ENCODE measurements around the gene RNU1-4.
"Not testable (repeated sequence)": the region's sequence is repeated elsewhere in the genome, so short reads cannot be mapped to it uniquely, and the experiment has no call there.

RNU1-4 gene

GRCh38 chr1:16740047-16740964 lies at the start of gene RNU1-4:
TSS of gene RNU1-4 (plus strand) at chr1:16740516.
- DNase-seq, result not testable (repeated sequence)

GRCh38 chr1:16690971-16691682 lies 49.2 kb upstream of the RNU1-4 start:
- not testable (repeated sequence) for DNase-seq

- DNase-seq, result not testable (repeated sequence)
Observed at GRCh38 chr1:16692283-16692682, 48.0 kb upstream of the RNU1-4 start.

DNA sequence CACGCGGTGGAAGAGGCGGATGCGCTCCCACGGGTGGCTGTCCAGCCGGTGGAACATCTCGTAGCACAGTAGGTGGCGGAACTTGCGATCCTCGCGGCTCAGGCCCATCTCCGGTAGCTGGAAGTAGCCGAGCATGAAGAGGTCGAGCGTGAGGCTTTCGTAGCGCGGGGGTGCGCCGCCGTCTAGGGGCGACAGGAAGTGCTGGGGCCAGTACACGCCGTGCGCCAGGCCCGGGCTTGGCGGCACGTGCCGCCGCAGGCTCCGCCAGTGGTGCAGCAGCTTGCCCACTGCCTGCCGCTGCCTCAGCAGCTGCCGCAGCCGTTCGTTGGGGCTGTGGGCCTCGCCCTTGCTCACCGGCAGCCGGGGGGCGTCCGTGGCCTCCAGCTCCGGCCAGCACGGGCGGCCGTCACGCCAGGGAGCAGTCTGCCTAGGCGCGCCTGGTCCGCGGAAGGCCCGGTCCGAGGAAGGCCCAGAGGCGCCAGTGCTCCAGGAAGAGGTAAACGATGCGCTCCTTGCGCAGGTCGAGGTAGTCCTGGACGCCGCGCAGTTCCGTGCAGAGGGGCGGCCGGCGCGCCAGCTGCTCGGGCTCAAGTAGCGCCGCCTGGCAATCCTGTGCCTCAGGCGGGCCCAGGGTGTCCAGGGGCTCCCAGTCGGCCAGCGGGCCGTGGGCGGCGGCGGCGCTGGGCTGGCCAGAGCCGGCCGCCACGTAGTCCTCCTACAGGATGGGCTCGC lies 47.4 kb upstream of the RNU1-4 start:
- not testable (repeated sequence) for DNase-seq

- not testable (repeated sequence) for DNase-seq
Observed at GRCh38 chr1:16693449-16694307, 46.6 kb upstream of the RNU1-4 start.

- DNase-seq, result not testable (repeated sequence)
Observed at GRCh38 chr1:16694308-16694702, 46.0 kb upstream of the RNU1-4 start.

GRCh38 chr1:16696507-16697150 lies 43.7 kb upstream of the RNU1-4 start:
- DNase-seq, result not testable (repeated sequence)

DNA sequence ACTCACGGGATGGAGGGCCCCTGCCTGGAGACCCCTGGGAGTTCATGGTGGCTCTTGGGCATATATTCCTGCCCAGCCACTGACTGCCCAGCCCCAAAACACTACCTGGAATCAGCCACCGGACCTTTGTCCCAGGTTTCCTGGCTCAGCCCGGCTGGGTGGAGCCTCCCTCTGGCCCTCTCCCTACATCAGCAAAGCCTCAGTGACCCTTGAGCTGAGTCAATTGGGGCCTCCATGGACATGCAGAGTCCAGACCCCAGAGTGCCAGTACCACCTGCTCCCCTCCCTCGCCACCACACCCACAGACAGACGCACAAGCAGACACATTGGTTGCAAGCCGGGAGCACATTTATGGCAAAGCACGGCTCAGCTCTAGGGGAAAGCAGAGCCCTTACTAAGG lies 43.2 kb upstream of the RNU1-4 start:
- not testable (repeated sequence) for DNase-seq

GRCh38 chr1:16699440-16699839 lies 40.9 kb upstream of the RNU1-4 start:
- not testable (repeated sequence) for DNase-seq

DNA sequence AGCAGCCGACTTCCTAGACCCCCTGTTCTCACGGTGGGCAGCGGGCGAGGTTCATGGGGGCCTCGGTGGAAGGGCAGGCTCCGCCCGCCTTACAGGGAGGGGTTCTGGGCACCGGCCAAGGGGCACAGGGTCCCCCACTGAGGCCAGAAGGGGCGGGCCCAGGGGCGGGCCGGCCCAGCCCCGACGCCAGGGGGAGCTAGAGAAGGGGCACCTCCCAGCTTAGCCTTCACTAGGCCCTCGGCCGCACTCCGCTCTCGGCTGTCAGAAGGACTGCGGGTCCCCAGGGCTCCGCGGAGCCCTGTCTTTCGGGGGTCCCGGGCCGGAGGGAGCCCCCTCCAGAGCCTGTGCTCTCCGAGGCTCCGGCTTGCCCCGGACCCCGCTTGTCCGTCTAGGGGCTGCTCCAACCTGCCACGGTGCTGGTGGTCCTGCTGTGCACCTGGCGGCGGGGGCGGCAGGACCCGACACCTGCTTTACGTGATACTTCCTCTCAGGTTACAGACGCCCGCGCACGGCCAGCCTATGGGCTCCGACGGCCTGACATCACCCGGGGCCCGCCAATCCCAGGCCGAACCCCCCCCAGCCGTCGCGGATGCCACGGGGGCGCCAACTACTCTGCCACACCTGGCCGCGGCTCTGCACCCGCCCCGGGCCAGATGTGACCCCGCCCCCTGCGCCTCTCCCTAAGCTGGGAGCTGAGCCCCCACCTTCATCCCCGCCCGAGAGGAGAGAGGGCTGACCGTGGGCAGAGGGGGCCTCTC lies 40.0 kb upstream of the RNU1-4 start:
- not testable (repeated sequence) for DNase-seq

DNA sequence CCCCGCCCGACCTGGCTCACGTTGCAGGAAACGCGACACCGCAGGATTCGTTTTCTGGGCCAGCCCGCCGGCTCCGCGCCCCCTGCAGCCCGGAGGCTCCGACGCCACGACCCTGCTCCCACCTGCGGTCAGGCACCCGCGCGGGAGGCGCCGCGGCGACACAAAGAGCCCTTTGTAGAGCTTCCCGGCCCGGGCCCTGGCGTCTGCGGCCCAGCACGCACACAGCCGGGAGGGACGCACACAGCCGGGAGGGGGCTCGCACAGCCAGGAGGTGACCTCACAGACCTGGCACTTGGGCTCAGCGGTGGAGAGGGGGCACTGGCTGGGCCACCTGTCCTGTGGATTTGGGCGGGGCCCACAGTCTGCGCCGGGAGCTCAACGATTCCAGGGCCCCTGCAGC lies 39.1 kb upstream of the RNU1-4 start:
- not testable (repeated sequence) for DNase-seq

DNA sequence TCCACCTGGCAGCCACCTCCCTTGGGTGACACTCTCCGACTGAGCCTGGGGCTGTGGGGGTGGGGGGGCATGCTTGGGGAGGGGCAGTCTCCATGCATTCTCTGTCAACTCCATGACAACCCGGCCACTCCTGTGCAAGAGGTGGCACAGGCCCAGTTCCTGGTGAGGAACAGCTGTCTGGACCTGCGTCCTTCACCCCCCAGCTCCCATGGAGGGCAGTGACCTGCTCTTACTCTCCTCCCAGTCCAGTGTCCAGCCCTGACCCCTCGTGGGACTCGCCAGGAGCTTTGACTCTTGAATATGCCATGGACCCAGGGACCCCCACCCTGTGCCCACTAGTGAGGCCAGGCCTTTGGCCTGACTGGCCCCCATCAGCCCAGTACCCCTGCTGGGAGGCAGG lies 38.0 kb upstream of the RNU1-4 start:
- not testable (repeated sequence) for DNase-seq

- not testable (repeated sequence) for DNase-seq
Observed at GRCh38 chr1:16703141-16703540, 37.2 kb upstream of the RNU1-4 start.

- DNase-seq, result not testable (repeated sequence)
Observed at GRCh38 chr1:16703602-16704001, 36.7 kb upstream of the RNU1-4 start.

DNA sequence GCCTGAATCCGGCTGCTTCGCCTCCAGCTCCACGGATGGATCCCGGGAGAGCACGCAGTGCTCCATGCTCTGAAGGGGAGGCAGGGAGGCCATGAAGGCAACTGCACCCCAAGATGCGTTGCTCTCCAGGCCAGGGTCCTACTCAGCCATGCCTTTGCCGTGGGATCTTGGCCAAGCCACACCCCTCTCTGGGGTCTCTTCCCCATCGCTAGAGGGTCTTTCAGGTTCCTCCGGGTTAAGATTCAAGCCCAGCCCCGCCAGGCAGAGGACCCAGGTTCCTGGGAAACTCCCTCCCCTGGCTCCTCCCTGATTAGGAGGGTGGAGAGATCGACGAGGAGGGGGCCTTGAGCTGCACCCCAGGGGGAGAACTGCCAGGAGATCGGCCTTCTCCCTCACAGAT lies 36.2 kb upstream of the RNU1-4 start:
- not testable (repeated sequence) for DNase-seq

DNA sequence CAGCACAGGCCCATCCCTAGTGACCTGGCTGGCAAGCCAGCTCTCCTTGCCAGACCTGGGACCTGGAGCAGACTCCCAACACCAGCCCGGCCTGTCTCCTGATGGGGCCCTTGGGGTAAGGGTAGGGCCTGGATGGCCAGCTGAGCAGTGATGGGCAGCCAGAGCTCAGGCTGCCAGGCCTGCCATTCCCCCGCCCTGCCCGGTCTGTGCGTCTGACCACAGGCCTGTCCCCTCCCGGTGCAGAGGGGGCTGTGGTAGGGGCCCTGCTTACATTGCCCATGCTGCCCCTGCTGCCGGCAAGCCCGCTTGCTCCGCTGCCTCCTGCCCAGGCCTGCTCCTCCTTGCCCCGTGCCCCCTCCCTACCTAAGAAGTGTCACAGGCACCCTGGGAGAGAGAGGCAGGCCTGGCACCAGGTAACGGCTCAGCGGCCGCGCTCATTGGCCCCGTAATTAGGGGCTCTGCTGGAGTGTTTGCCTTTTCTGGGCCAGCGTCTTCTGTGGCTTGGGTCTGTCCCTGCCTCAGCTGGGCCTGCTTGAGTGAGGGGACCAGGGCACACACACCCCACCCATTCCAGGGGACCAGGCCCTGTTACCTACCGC lies 35.7 kb upstream of the RNU1-4 start:
- not testable (repeated sequence) for DNase-seq

DNA sequence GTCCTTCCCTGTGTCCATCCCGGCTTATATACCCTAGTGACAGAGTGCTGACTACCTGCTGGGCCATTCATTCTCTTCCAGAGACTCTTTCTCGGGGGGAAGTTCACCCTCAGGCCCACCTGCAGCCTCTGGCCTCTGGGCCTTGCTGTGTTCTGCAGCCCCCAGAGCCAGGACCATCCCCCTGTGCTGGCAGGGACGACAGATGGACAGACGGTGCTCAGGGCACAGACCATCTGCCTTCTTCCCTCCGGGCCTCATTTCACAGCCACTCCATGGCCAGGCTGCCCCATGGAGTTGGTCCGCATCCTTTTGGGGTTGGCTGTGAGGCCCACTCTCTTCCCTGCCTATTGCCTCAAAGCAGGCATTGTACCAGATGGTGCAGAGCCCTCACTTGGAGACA lies 34.0 kb upstream of the RNU1-4 start:
- DNase-seq, result not testable (repeated sequence)

- DNase-seq, result not testable (repeated sequence)
Observed at GRCh38 chr1:16707130-16708093, 32.9 kb upstream of the RNU1-4 start.

DNA sequence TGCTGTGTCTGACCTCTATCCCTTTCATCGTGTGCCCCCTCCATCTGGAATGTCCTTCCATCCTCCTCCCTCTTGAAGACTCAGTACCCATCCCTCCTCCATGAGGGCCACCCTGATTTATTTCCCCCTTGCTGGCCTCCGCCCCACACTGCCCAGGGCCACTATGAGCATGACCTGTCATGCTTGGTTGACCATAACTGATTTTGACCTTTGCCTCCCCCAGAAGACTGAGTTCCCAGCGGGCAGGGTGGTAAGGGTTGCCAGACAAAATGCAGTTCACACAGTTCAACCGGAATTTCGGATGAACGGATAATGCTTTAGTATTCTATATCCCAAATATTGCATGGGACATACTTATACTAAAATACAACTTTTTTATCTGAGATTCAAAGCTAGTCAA lies 31.6 kb upstream of the RNU1-4 start:
- DNase-seq, result not testable (repeated sequence)
